Fibroblast of skin of right quadriceps (primary cell): Measurements from ENCODE around the gene IRF2.

Experiments
- DNase-seq: peaks from one replicate; pipeline ENCODE4 v3.0.0-alpha.2; 2013

IRF2 gene

GRCh38 chr4:184450045-184450444, 24.3 kb downstream of the IRF2 start:
- DNase-seq = peak; percentile 79

GRCh38 chr4:184448821-184449220, 25.5 kb downstream of the IRF2 start:
- DNase-seq = peak; percentile 9

DNA sequence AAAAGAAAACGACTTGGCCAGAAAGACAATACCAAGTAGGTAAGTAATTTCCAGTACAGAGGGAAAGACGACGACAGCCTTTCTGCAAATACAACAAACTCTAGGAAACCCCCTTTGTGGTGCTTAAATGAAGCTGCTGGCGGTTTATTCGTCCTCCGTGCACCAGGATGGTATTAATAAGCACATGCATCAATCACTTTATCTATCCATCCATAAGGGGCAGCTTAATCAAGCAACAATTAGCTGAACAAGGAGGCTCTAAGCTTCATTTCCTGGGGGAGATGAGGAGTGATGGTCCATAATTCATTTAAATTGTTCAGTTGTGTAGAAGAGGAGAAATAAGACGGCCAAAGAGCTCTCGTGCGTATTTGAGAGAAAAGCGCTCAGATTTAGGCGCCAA, 26.2 kb downstream of the IRF2 start:
- DNase-seq = no peak

DNA sequence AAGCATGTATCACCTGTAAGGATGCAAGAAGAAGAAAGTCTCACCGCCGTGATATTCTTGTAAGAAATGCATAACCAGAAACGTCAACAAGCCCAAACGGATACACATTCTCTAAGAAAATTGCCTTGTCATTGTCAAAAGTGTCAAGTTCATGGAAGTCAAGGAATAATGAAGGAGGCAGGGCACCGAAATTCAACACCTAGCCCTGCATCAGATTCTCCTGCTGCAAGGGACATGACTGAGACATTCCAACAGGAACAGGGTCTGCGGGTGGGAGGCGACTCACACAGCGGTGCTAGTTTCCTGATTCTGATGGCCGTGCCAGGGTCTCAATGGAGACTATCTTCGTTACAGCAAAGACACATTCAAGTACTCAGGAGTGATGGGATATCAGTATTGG, 26.7 kb downstream of the IRF2 start:
- DNase-seq = no peak

DNA sequence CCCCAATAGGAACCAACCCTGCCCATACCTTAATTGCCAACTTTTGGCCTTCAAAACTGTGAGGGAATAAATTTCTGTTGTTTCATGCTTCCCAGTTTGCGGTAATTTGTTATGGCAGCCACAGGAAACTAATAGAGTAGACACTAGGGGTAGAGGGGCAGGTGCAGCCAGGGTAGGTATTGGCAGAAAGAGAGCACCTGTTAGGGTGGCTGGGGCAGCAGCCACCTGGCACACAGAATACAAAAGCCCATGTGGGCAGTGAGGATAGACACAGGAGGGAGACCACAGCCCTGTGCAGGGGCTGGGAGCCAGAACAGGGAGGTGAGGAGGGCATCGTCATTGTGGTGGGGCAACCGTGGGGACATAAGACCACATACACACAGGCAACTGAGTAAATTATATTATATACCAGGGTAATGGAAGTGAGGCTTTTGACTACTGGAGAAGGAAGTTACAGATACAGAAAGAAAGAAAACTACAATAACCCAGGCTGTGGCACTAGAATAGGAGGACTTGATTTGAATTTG, 28.2 kb downstream of the IRF2 start:
- no peak for DNase-seq

GRCh38 chr4:184444953-184445309, 29.4 kb downstream of the IRF2 start:
- no peak for DNase-seq

DNA sequence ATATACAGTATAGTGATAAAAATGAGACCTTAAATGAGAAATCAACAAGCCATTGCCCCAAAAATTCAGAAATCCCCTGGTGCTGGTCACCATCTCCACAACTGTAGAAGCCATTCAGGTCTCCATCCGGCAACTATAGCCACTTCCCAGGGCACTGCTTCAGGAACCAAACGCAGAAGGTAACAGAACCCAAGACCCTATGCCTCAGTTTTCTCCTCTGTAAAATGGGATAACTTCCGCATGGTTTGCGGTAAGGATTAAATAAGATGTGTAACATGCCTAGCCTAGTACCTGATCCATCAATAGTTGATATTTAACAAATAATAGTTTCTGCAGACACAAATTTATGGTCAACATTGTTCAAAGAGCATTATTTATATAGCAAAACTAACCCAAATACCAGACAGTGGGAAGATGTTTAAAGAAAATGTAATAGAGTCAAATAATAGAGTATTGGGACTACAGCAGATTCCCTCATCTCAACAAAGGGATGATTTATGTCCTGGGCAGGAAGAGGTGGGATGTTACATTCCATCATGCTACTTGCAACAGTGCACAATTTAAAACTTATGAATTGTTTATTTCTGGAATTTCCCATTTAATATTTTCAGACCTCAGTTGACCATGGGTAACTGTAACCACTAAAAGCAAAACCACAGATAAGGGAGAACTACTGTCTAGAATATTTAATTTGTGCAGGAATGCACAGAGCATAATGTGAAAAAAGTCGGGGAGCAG, 30.0 kb downstream of the IRF2 start:
- DNase-seq = peak; percentile 73

DNA sequence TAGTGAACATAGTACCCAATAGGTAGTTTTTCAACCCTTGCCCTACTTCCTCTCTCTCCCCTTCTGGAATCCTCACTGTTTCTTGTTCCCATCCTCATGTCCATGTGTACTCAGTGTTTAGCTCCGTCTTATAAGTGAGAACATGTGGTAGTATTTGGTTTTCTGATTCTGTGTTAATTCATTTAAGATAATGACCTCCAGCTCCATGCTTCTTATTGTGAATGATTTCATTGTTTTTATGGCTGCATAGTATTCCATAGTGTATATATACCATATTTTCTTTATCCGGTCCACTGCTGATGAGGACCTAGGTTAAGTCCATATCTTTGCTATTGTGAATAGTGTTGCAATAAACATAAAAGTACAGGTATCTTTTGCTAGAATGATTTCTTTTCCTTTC, 31.0 kb downstream of the IRF2 start:
- DNase-seq = no peak

DNA sequence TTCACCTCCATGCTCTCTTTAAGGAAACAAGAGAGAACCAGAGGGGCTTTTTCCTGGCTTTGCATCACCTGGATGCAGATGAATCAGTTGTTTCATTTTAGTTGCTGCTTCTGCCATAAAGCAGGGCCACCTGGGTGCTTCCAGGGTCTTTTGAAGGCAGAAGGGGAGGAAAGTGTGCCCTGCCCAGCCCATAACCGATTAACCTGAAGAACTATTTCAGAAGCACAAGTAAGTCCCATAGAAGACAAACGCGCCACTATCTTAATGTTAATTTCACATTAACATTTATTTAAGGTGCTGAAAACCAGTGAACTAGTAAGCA, 32.1 kb downstream of the IRF2 start:
- no peak for DNase-seq

DNA sequence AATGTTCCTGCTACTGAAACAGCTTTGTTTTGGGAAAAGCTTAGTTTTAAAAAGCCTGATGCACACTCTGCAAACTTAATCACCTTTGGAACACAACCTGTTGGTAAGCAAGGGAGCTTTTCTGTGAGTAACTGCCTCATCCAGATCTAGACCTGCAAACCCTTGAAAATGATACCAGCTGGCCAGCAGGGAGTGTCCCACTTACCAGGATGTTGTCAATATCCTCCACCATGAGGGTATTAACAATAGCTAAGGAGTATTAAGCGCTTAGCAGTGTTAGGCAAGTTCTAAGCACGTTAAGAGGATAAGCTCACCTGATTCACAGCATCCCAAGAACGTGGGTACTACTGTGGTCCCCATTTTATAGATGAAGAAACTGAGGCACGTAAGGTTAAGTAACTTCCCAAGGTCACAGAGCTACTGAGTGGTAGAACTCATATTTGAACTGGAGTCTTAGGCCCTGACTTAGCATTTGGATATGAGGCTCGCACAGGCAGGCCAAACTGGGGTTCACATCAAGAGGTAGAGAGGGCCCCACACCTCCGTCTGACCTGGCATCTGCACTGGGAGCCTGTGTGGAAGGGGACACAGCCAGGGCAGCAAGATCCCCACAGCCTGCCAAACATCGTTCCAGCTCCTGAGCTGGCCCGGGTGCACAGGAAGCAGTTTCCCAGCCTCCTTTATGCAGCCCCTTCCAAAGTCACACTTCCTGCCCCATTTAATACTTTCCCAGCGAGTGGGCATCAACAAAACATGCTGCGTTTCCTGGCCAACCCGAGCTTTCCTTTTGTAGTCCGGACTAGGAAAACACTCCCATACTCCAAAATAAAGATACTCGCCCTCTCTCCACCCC, 32.7 kb downstream of the IRF2 start:
- DNase-seq = peak; percentile 46

DNA sequence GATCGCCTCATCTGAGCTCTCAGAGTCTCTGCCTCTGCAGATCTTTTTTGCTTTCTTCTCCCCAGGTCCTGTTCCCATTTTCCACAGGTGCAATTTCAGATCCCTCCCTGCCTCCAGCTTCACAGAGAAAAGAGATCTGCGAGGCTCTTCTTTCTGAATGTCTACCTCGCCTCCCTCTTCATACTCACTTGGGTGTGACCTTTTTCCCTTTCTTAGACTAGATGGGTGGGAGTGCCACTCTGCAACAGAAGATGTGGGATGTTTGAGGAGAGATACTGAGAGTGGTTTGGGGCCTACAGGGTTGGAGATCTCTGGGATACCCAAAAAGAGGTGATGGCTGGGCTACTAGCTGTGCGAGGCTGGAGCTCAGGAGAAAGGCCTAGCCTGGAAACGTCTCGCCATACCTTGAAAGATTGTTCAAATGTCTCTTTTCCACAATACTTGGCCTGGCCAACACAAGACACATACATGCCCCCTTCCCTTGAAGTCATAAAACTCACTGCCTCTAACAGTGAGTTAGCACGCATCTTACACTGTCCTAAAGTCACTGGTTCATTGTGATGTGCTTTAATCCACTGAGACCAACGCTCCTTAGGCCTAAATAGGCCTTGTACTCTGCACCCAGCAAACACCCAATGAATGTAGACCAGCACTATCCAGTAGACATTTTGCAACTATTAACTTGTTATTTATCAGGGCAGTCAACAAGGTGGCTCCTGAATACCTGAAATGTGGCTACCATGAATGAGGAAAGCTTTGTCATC, 33.6 kb downstream of the IRF2 start:
- no peak for DNase-seq

- DNase-seq = peak; percentile 43
These were observed 34.3 kb downstream of the IRF2 start for GRCh38 chr4:184439856-184440594.

DNA sequence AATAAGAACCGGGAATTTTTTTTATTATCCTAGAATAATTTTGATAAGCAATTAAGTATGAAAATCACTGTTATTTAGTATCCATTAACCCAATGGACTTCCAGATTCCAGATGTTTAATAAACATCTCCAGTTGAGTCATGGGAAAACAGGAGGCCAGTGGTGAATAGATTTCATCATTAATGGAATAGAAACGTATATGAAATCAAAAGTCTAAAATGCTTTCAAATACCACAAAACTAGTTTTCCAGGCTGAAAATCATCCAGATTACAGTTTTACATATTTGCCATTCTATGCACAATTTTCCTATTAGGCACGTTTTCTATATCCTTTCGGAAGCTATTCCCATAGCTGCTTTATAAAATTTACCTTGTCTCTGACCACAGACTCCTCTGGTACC, 35.0 kb downstream of the IRF2 start:
- no peak for DNase-seq

DNA sequence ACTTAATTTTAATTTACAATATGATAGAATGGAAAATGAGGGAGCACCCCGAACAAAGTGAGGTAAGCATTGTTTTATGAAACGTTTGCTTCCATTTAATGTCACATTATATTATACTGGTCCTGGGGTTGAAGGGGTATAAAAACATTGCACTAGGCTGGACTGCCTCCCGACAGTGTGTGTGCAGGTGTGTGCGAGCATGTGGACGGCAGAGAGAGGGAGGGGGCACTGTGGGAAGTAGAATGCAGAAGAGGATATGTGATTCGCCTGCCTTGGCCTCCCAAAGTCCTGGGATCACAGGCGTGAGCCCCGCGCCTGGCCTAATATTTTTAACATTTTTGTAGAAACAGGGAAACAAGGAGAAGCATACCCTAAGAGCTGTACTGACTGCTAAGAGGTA, 36.0 kb downstream of the IRF2 start:
- DNase-seq = no peak

- peak; percentile 14 for DNase-seq
These were observed 36.6 kb downstream of the IRF2 start for GRCh38 chr4:184437565-184438265.

DNA sequence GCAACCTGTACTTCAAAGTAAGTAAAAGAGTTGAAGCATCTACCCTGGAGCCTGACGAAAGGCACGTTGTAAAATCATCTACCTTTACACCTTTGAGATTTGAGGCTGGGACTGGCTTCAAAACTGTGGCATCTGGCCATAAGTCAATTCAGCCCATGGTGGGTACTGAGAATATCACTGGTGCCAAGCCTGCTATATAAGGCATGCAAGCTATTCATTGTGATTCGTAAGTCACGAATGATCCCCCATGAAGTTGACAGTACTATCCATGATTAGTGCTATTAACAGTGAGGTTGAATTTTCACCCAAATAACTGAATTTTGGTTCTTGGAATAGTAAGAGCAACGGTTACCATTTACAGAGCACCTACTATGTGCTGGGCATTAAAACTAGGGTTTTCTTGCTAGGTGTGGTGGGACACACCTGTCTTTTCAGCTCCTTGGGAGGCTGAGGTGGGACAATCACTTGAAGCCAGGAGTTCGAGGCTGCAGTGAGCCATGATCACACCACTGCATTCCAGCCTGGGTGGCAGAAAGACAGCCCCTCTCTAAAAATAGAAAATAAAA, 39.8 kb downstream of the IRF2 start:
- no peak for DNase-seq

- DNase-seq = no peak
These were observed 40.3 kb downstream of the IRF2 start for GRCh38 chr4:184434021-184434420.

GRCh38 chr4:184433258-184433892, 41.0 kb downstream of the IRF2 start:
- DNase-seq = peak; percentile 13

DNA sequence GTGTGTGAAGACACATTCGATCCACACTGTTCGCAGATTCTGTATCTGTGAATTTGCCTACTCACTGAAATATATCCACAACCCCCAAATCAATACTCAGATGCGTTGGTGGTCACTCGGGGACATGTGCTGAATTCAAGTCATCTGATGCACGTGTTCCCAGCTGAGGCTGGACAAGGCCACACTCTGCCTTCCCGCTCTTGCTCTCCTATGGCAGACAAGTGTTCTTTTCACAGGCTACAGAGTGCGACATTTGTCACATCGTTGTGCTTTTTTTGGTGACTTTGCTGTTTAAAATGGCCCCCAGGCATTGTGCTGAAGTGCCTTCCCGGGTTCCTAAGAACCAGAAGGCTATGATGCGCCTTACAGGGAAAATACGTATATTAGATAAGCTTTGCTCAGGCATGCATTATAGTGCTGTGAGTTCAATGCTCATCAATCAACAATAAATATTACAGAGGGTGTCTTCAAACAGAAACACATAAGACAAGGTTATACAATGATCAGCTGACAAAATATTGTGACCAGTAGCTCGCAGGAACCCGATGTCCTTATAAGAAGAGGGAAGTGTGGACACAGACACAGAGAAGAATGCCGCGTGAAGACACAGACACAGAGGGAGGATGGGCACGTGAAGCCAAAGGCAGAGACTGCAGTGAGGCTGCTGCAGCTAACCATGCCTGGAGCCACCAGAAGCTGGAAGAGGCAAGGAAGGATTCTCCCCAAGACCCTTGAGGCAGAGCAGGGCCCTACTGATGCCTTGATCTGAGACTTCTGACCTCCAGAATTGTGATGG, 42.0 kb downstream of the IRF2 start:
- no peak for DNase-seq

- DNase-seq = no peak
These were observed 44.2 kb downstream of the IRF2 start for GRCh38 chr4:184430163-184430562.
